GM19328 (cell line): ENCODE measurements around the gene KNDC1.
"Not testable (repeated sequence)": the region's sequence is repeated elsewhere in the genome, so short reads cannot be mapped to it uniquely, and the experiment has no call there.

Experiments used
- ATAC-seq: cut with Tn5 transposase; IDR thresholded peaks from one replicate; pipeline ENCODE4 v1.9.1; 2021; ENCODE audit warnings: mild to moderate bottlenecking, moderate library complexity; ENCODE audit not compliant: unreplicated experiment

KNDC1 gene

GRCh38 chr10:133257489-133258065 is 97.6 kb downstream of the KNDC1 start:
- ATAC-seq = no peak

- ATAC-seq = no peak
These were observed 98.2 kb downstream of the KNDC1 start for GRCh38 chr10:133258066-133258817.

- ATAC-seq = no peak
These were observed 99.0 kb downstream of the KNDC1 start for GRCh38 chr10:133258818-133259601.

- no peak for ATAC-seq
These were observed 99.6 kb downstream of the KNDC1 start for GRCh38 chr10:133259602-133259989.

DNA sequence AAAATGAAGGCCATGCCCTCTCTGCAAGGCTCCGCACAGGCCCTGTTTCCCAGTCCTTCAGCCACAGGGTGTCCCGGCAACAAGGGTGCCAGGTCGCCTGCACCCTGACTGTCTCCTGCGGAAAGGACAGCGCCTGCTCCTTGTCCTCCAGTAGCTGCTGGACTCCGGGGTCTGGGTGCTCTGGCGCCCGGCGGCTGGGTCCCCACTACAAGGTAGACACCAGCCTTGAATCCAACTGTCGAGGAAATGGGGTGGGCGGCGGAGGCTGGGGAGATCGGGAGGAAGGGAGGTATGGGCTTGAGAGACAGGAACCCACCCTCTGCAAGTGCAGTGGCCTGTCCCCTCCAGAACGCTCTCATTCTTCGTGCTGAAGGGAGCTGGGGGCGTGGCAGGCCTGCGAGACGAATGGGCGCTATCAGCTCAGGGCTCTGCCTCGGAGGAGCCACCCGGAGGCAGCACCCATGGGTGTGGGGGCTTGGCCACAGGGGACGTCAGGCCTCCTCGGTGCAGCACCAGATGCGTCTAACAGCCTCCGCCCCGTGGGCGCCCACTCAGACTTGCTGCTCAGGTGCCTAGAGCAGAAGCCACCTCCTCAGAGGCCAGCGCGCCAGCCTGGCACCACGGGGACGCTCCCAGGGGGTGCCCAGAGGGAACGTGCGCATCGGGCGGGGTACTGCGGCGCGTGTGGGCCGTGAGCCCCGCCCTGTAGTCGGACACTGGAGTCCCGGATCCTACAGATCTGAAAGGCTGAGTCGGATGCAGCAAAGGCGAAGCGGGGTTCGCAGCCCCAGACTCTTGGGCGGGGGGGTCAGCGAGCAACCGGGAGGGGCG is 101.1 kb downstream of the KNDC1 start:
- ATAC-seq = peak; percentile 53

- peak; percentile 52 for ATAC-seq
These were observed 101.8 kb downstream of the KNDC1 start for GRCh38 chr10:133261726-133262325.

DNA sequence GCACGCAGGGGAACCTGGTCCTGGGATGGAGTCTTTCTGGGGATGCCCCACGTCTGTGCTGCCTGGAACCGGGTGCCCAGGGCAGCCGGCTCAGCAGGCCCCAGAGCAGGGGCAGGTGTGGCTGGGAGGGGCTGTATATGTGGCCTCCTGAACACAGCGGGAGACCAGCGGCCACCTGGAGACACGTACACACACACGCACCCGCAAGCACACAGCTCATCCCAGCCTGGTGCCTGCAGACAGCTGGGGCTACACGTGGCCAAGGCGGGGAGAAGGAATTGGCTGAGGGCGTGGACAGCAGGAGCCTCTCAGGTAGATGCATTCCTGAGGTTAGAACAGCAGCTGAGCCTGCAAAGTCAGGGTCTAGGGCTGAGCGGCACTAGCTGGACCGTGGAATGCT is 102.7 kb downstream of the KNDC1 start:
- ATAC-seq = no peak

DNA sequence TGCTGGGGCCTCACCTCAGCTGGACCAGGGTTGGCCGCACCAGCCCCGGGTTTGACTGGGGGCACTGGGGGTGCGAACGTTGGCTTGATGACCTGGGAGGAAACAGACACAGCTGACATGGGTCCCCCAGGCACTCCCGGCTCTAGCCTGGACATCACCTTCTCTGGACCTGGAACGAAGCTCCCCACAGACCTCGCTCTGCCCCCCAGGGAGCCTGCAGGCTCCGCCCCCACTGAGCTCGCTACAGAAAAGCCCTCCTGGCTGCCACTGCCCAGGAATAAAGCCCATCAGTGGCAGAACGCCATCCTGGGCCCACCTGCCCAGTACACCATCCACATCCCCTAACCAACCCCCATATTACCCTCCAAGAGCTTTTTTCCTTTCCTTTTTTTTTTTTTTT is 103.7 kb downstream of the KNDC1 start:
- no peak for ATAC-seq

GRCh38 chr10:133264461-133264860 is 104.4 kb downstream of the KNDC1 start:
- ATAC-seq = no peak

- not testable (repeated sequence) for ATAC-seq
These were observed 105.0 kb downstream of the KNDC1 start for GRCh38 chr10:133265052-133265451.

- ATAC-seq = no peak
These were observed 106.2 kb downstream of the KNDC1 start for GRCh38 chr10:133266056-133266795.

DNA sequence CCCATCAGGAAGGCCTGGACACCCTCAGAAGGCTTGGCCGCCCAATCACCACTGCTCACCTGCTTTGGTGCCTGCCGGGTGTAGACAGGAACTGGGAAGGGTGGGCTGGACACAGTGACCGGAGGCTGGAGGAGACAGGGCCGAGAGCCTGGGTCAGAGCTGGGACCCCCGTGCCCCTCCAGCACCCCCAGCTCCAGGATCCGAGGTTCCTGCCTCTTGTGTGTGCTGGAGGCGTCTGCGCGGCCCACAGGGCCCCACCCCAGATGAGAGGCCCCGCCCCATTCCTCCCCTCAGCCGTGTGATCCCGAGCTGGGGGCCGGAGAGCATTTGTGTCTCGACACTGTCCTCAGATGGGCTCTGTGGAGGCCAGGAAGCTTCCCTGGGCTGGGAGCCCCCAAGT is 107.3 kb downstream of the KNDC1 start:
- no peak for ATAC-seq

DNA sequence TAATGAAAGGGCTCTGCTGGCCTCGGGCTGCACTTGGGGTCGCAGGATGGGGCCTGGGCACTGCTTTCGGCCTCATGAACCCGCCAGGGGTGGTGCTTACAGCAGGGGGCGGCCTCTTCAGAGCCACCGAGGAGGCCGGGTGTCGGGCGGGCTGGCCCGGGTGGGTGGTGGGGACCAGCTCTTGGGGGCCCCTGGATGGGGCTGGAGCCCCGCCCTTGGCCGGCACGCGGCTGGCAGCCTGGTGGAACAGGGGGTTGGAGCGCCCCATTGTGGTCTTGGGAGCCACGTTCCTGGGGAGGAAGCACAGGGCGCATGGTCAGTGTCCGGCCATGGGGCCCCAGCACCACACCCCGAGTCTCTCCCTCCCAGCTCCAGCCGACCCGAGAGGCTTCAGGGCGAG is 107.8 kb downstream of the KNDC1 start:
- ATAC-seq = no peak

DNA sequence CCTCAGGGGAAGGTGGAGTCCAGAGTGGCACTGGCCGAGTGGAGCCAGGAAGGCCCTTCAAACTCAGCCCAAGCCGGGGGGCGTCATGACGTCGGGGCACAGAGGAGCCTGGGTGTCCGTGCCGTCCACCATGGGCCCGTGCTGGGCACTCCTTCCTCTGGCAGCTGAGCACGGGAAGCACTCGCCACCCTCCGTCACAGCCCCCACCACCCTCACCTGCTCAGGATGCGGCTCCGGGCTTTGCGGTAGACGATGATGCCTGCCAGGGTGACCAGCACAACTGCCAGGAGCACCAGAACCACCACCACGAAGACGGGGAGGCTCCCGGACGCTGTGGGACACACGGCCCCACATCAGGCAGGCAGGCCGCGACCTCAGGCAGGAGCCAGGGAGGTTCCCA is 108.5 kb downstream of the KNDC1 start:
- no peak for ATAC-seq

GRCh38 chr10:133269367-133269766 is 109.3 kb downstream of the KNDC1 start:
- no peak for ATAC-seq

DNA sequence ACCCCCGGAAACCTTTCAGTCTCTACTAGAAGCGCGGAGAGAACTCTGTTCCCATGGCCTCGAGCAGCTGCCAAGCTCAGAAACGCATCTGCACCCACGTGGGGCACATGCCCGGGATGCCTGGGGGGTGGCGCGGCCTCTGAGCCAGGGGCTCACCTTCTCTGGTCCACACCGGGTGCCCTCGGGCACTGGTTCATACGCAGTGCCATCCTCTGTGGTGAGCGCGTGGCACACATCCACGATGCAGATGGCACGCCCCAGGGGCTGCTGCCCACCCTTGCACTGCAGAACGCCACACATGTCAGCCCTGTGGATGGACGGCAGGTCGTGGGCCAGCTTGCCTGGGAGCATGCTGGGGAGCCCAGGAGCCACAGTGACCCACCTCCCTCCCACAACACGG is 110.2 kb downstream of the KNDC1 start:
- ATAC-seq = no peak

GRCh38 chr10:133270773-133271297 is 110.8 kb downstream of the KNDC1 start:
- no peak for ATAC-seq

GRCh38 chr10:133271521-133272300 is 111.7 kb downstream of the KNDC1 start:
- no peak for ATAC-seq
